ENCODE results near the gene AGPAT4. TPM values are rescaled to one million over a fixed set of nuclear protein-coding genes. Genes with fewer than 3 reads are reported as not detected.

AGPAT4 gene
- total and polyA plus RNA-seq, 7 donors = under 0.01 to 16.6 (median 6.9) TPM

DNA sequence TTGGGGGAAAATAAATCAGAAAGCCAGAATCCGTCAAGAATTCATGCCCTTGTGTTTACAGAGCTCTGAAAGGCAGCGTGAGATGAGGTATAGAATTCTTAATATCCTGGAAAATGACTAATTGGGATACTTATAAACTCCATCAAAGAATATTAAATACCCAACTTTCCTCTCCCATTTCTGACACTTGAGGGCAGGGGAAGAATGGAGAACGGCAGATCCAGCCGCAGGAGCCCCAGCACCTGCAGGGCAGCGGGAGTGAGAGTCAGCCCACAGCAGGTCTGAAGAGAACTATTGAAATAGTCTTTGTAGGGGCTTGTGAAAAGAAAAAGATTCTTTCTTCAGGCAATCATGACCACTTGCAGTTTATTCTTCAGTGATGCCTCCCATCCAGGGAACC lies 107.2 kb downstream of the AGPAT4 start:
- peaks cover 0 to 23% (median 0%) of the 10 kb centered on the region in 4 donors for H3K36me3 ChIP-seq
- intact Hi-C loops (cut with DNase I) = loop anchor here (5.0 kb wide), 1 partner anchor 106 kb away; the partner anchor contains the start of gene AGPAT4
- H3K27me3 ChIP-seq = no peaks in the 10 kb centered on the region
- no peak for TF ChIP-seq POLR2AphosphoS5 (IDR thresholded peaks at IDR 0.05)
- TF ChIP-seq EP300 (IDR thresholded peaks at IDR 0.05) = no peak
- TF ChIP-seq, protein P1, sequence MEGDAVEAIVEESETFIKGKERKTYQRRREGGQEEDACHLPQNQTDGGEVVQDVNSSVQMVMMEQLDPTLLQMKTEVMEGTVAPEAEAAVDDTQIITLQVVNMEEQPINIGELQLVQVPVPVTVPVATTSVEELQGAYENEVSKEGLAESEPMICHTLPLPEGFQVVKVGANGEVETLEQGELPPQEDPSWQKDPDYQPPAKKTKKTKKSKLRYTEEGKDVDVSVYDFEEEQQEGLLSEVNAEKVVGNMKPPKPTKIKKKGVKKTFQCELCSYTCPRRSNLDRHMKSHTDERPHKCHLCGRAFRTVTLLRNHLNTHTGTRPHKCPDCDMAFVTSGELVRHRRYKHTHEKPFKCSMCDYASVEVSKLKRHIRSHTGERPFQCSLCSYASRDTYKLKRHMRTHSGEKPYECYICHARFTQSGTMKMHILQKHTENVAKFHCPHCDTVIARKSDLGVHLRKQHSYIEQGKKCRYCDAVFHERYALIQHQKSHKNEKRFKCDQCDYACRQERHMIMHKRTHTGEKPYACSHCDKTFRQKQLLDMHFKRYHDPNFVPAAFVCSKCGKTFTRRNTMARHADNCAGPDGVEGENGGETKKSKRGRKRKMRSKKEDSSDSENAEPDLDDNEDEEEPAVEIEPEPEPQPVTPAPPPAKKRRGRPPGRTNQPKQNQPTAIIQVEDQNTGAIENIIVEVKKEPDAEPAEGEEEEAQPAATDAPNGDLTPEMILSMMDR (IDR thresholded peaks at IDR 0.05) = no peak
- no peak for TF ChIP-seq POLR2A (IDR thresholded peaks at IDR 0.05)
- H3K4me3 ChIP-seq = no peak overlapping the region
- H3K4me1 ChIP-seq = peaks cover 0 to 33% (median 28%) of the 10 kb centered on the region in 4 donors
- DNase-seq = no peak
- no peaks in the 10 kb centered on the region for H3K9me3 ChIP-seq
- WGBS, 2 donors = 89 to 92% methylated on average over 5 of the region's 5 CpGs
- H3K27ac ChIP-seq = no peak overlapping the region

DNA sequence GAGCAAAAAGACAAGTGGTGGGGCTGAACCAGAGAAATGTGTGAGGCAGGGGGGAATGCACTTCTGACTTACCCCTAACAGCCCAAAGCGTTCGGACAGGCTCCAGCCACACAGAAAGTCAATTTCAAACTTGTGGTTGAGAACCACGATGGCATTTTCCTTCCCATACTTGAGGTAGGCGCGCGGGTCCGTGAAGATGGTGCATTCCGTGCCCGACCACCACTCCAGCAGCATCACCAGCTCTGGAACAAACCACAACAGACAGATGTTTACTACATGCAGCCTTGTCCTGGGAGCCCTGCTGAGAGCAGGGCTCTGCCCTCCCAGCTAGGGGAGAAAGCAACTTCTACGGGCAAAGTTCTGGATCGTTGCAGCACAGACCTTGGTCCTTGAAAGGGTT lies 107.7 kb downstream of the AGPAT4 start:
- no peak for DNase-seq
- WGBS, 2 donors = 91 to 93% methylated on average over 11 of the region's 11 CpGs
- Histone ChIP-seq H3K27ac (no peak overlapping the region), H3K9me3 (no peaks in the 10 kb centered on the region), H3K4me3 (no peak overlapping the region), H3K4me1 (peaks cover 0 to 38% (median 33%) of the 10 kb centered on the region in 4 donors), H3K27me3 (no peaks in the 10 kb centered on the region), H3K36me3 (peaks cover 0 to 23% (median 0%) of the 10 kb centered on the region in 4 donors)
- no peak for TF ChIP-seq POLR2A (IDR thresholded peaks at IDR 0.05)
- TF ChIP-seq EP300 (IDR thresholded peaks at IDR 0.05) = no peak
- TF ChIP-seq, protein P1 (IDR thresholded peaks at IDR 0.05) = no peak
- no peak for TF ChIP-seq POLR2AphosphoS5 (IDR thresholded peaks at IDR 0.05)
- intact Hi-C loops (cut with DNase I) = loop anchor here (5.0 kb wide), 1 partner anchor 106 kb away; the partner anchor contains the start of gene AGPAT4

DNA sequence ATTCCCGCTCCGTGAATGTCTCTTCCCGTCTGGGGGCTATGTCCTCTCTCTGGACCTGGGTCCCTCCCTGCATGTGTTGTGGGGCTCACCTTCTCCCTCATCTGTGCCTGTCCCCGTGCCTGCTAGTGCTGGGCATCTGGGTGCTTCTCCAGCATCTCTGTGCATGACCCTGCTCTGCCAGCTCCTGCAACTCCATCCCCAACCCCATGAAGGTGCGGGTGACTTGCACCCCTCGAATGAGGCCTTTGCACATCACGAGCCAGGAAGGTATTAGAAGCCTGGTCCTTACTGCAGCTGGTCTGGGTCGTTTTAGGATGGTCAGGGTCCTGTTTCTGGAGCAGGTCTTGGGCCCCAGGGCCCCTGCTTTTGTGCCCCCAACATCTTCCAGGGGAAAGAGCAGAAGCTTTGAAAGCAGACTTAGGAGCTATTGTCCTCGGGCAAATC lies 109.7 kb downstream of the AGPAT4 start:
- TF ChIP-seq, protein P1 (IDR thresholded peaks at IDR 0.05) = no peak
- TF ChIP-seq POLR2A (IDR thresholded peaks at IDR 0.05) (no peak), POLR2AphosphoS5 (IDR thresholded peaks at IDR 0.05) (no peak), EP300 (IDR thresholded peaks at IDR 0.05) (no peak)
- peaks cover 0 to 42% (median 34%) of the 10 kb centered on the region in 4 donors for H3K4me1 ChIP-seq
- peaks cover 0 to 23% (median 0%) of the 10 kb centered on the region in 4 donors for H3K36me3 ChIP-seq
- peak; percentile 30 for DNase-seq
- no peak overlapping the region for H3K27ac ChIP-seq
- no peak overlapping the region for H3K4me3 ChIP-seq
- intact Hi-C loops (cut with DNase I) = loop anchor here (5.0 kb wide), 1 partner anchor 93 kb away; no protein-coding TSS in a partner anchor
- WGBS, 2 donors = 84 to 93% methylated on average over 9 of the region's 9 CpGs
- no peaks in the 10 kb centered on the region for H3K27me3 ChIP-seq
- H3K9me3 ChIP-seq = no peaks in the 10 kb centered on the region

DNA sequence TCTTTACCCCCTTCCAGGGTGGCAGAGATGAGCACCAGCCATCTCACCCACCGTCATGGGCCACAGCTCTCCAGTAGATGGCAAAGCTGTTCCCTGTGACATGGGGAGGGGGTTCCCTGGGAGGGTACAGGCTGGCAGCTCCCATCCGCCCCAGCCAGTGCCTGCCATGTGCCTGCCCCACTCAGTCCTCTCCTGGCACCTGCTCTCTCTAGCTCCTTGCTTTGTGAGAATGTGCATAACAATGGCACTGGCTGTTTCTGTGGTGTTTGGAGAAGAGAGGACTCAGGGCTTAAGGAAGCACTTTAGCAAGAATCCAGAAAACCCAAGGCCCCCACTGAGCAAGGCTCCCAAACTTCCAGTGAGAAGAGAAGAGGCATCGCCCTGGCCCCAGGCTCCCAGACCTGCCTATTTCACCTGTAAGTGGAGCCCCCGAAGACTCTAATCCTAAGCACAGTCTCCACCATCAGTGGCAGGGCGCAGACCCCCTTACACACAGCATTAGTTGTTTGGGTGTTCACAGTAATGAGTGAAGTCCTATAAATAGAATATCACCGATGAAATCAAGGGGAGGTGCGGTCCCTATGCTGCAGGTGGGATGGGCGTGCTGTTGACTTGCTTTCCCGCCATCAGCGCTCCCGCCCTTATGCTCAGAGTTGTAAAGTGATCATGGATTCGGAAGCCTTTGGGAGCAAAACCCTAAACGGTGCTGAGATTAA lies 110.2 kb downstream of the AGPAT4 start:
- no peak overlapping the region for H3K4me3 ChIP-seq
- H3K36me3 ChIP-seq = peaks cover 0 to 23% (median 0%) of the 10 kb centered on the region in 4 donors
- TF ChIP-seq, protein P1 (IDR thresholded peaks at IDR 0.05) = no peak
- no peak for TF ChIP-seq POLR2A (IDR thresholded peaks at IDR 0.05)
- TF ChIP-seq POLR2AphosphoS5 (IDR thresholded peaks at IDR 0.05) = no peak
- TF ChIP-seq EP300 (IDR thresholded peaks at IDR 0.05) = no peak
- intact Hi-C loops (cut with DNase I) = loop anchor here (5.0 kb wide), 1 partner anchor 94 kb away; no protein-coding TSS in a partner anchor
- H3K27ac ChIP-seq = no peak overlapping the region
- peak; percentile 33 for DNase-seq
- no peaks in the 10 kb centered on the region for H3K9me3 ChIP-seq
- H3K4me1 ChIP-seq = peaks cover 0 to 36% (median 29%) of the 10 kb centered on the region in 4 donors
- 72 to 91% methylated on average over 13 of the region's 13 CpGs for WGBS, 2 donors
- H3K27me3 ChIP-seq = no peaks in the 10 kb centered on the region
